Activated CD4-positive, alpha-beta T cell treated with anti-CD3 and anti-CD28 coated beads for 36 hours (primary cell): ENCODE measurements around the gene FOXO1. TPM values are rescaled to one million over a fixed set of nuclear protein-coding genes. Genes with fewer than 3 reads are reported as not detected.
A peak's percentile ranks its signal among the peaks of the same experiment; 100 is the strongest.

Experiments
- ATAC-seq: fragments of 200-7000 bp; cut with Tn5 transposase; one replicate; pipeline ENCODE4 v1.10.0; 2021; ENCODE audit warnings: mild to moderate bottlenecking, moderate library complexity
- CTCF ChIA-PET: fragments of 350-600 bp; sonication (Branson Sonifier 250); formaldehyde crosslinking; loops from one replicate; lab custom pipeline; 2021; ENCODE audit warnings: antibody characterized with exemption; lab: Charles Lee
- POLR2A ChIA-PET: fragments of 350-600 bp; sonication (Branson Sonifier 250); formaldehyde crosslinking; loops from one replicate; lab custom pipeline; 2021; ENCODE audit warnings: antibody characterized with exemption, inconsistent platforms; lab: Charles Lee
- DNase-seq: peaks from one replicate; pipeline ENCODE4 v3.0.0-alpha.2; 2020
- H3K27ac Mint-ChIP-seq: one replicate; pipeline ENCODE4 v1.8.0; 2021; ENCODE audit warnings: mixed read lengths
- H3K27me3 Mint-ChIP-seq: one replicate; pipeline ENCODE4 v1.8.0; 2021; ENCODE audit warnings: mixed read lengths
- H3K36me3 Mint-ChIP-seq: one replicate; pipeline ENCODE4 v1.8.0; 2021; ENCODE audit warnings: low read depth, mixed read lengths
- H3K4me1 Mint-ChIP-seq: one replicate; pipeline ENCODE4 v1.8.0; 2021; ENCODE audit warnings: mixed read lengths
- H3K4me3 Mint-ChIP-seq: one replicate; pipeline ENCODE4 v1.8.0; 2021; ENCODE audit warnings: mild to moderate bottlenecking, moderate library complexity, mixed read lengths
- H3K9me3 Mint-ChIP-seq: one replicate; pipeline ENCODE4 v1.8.0; 2021; ENCODE audit warnings: low read depth, mixed read lengths
- intact Hi-C, 2 experiments: fragments of 100-400 bp; cut with DNase I in 1 of 2; cut with micrococcal nuclease in 1 of 2; formaldehyde crosslinking; loops; one replicate each; pipeline versions ENCODE4 v1.14.2 to v1.15.1; 2022 to 2024; cut with DNase I, micrococcal nuclease
- total RNA-seq, 2 experiments: library from RNA; stranded (reverse); gene quantifications; one replicate each; pipeline ENCODE4 v1.2.3, GENCODE V29; 2021

The FOXO1 gene
- total RNA-seq, 2 experiments from 2014 or later, result 37.5 to 42.5 TPM

GRCh38 chr13:40530961-40531360, 135.5 kb downstream of the FOXO1 start:
- intact Hi-C loops, result no loop called here
- ChIA-PET POLR2A (no interaction called here), CTCF (no interaction called here)
- Mint-ChIP-seq H3K36me3 (no peaks in the 10 kb centered on the region), H3K9me3 (peaks cover 9% of the 10 kb centered on the region), H3K4me3 (no peak overlapping the region), H3K27ac (peak overlapping the region; percentile 39), H3K27me3 (no peaks in the 10 kb centered on the region), H3K4me1 (peaks cover 24% of the 10 kb centered on the region)
- no peak for DNase-seq
- no peak for ATAC-seq

- Mint-ChIP-seq H3K27me3 (no peaks in the 10 kb centered on the region), H3K27ac (no peak overlapping the region), H3K4me1 (peaks cover 26% of the 10 kb centered on the region), H3K4me3 (no peak overlapping the region), H3K9me3 (peaks cover 13% of the 10 kb centered on the region), H3K36me3 (no peaks in the 10 kb centered on the region)
- DNase-seq (no peak), ATAC-seq (no peak)
- CTCF ChIA-PET, result no interaction called here
- POLR2A ChIA-PET, result interaction anchor here (0.7 kb wide), 1 partner anchor 18 kb away, joined by 3 read pairs; no protein-coding TSS in a partner anchor
- intact Hi-C loops, result no loop called here
Observed at GRCh38 chr13:40528881-40529280, 137.6 kb downstream of the FOXO1 start.

- H3K36me3 Mint-ChIP-seq, result no peaks in the 10 kb centered on the region
- CTCF ChIA-PET, result no interaction called here
- POLR2A ChIA-PET, result no interaction called here
- DNase-seq (no peak), ATAC-seq (no peak)
- H3K27ac Mint-ChIP-seq, result no peak overlapping the region
- intact Hi-C loops, result no loop called here
- H3K9me3 Mint-ChIP-seq, result peaks cover 13% of the 10 kb centered on the region
- no peaks in the 10 kb centered on the region for H3K27me3 Mint-ChIP-seq
- H3K4me3 Mint-ChIP-seq, result no peak overlapping the region
- peaks cover 26% of the 10 kb centered on the region for H3K4me1 Mint-ChIP-seq
Observed at GRCh38 chr13:40527914-40528313, 138.5 kb downstream of the FOXO1 start.

GRCh38 chr13:40522282-40522681, 144.2 kb downstream of the FOXO1 start:
- Mint-ChIP-seq H3K36me3 (no peaks in the 10 kb centered on the region), H3K9me3 (peaks cover 4% of the 10 kb centered on the region), H3K27me3 (no peaks in the 10 kb centered on the region), H3K4me3 (no peak overlapping the region), H3K27ac (peak overlapping the region; percentile 64), H3K4me1 (peaks cover 55% of the 10 kb centered on the region)
- POLR2A ChIA-PET, result no interaction called here
- CTCF ChIA-PET, result interaction anchor here (0.6 kb wide), 1 partner anchor 141 kb away, joined by 3 read pairs; no protein-coding TSS in a partner anchor
- DNase-seq (no peak), ATAC-seq (no peak)
- intact Hi-C loops, result loop anchor here in 1 of 2 experiments (2.0 kb wide), 1 partner anchor 27 kb away; no protein-coding TSS in a partner anchor

GRCh38 chr13:40520916-40521315, 145.5 kb downstream of the FOXO1 start:
- H3K36me3 Mint-ChIP-seq, result peaks cover under 1% of the 10 kb centered on the region
- peak; percentile 33 for DNase-seq
- ChIA-PET CTCF (no interaction called here), POLR2A (interaction anchor here (0.6 kb wide), 1 partner anchor 374 kb away, joined by 3 read pairs; no protein-coding TSS in a partner anchor)
- H3K4me1 Mint-ChIP-seq, result peaks cover 68% of the 10 kb centered on the region
- H3K27me3 Mint-ChIP-seq, result no peaks in the 10 kb centered on the region
- no peak overlapping the region for H3K4me3 Mint-ChIP-seq
- H3K27ac Mint-ChIP-seq, result no peak overlapping the region
- H3K9me3 Mint-ChIP-seq, result peaks cover 4% of the 10 kb centered on the region
- intact Hi-C loops, result no loop called here
- ATAC-seq, result no peak

GRCh38 chr13:40519637-40520036, 146.8 kb downstream of the FOXO1 start:
- Mint-ChIP-seq H3K4me1 (peaks cover 68% of the 10 kb centered on the region), H3K9me3 (no peaks in the 10 kb centered on the region), H3K27me3 (no peaks in the 10 kb centered on the region), H3K27ac (peak overlapping the region; percentile 59), H3K36me3 (peaks cover 2% of the 10 kb centered on the region), H3K4me3 (no peak overlapping the region)
- intact Hi-C loops, result loop anchor here (2.0 to 10.0 kb wide), 7 partner anchors 78 to 492 kb away; no protein-coding TSS in a partner anchor
- POLR2A ChIA-PET, result no interaction called here
- CTCF ChIA-PET, result interaction anchor here (1.1 kb wide), 1 partner anchor 156 kb away, joined by 4 read pairs; no protein-coding TSS in a partner anchor
- ATAC-seq (no peak), DNase-seq (no peak)

- H3K4me1 Mint-ChIP-seq, result peaks cover 78% of the 10 kb centered on the region
- POLR2A ChIA-PET, result interaction anchor here (0.8 to 1.7 kb wide), 5 partner anchors 10 to 297 kb away, joined by 3 to 7 read pairs (median 4); no protein-coding TSS in a partner anchor
- H3K36me3 Mint-ChIP-seq, result peaks cover 2% of the 10 kb centered on the region
- CTCF ChIA-PET, result interaction anchor here (1.0 to 1.5 kb wide), 4 partner anchors 10 to 164 kb away, joined by 4 to 9 read pairs (median 5); no protein-coding TSS in a partner anchor
- H3K9me3 Mint-ChIP-seq, result no peaks in the 10 kb centered on the region
- no peaks in the 10 kb centered on the region for H3K27me3 Mint-ChIP-seq
- peak overlapping the region; percentile 91 for H3K27ac Mint-ChIP-seq
- peak; percentile 69 for ATAC-seq
- H3K4me3 Mint-ChIP-seq, result peak overlapping the region; percentile 44
- intact Hi-C loops, result loop anchor here (1.0 to 10.0 kb wide), 11 partner anchors 33 to 491 kb away; no protein-coding TSS in a partner anchor
- DNase-seq, result peak; percentile 87
Observed at GRCh38 chr13:40518481-40518882, 148.0 kb downstream of the FOXO1 start.

- no peaks in the 10 kb centered on the region for H3K27me3 Mint-ChIP-seq
- ATAC-seq (peak; percentile 71), DNase-seq (peak; percentile 54)
- no peaks in the 10 kb centered on the region for H3K9me3 Mint-ChIP-seq
- peak overlapping the region; percentile 91 for H3K27ac Mint-ChIP-seq
- H3K4me3 Mint-ChIP-seq, result peak overlapping the region; percentile 44
- peaks cover 2% of the 10 kb centered on the region for H3K36me3 Mint-ChIP-seq
- POLR2A ChIA-PET, result interaction anchor here (0.6 to 1.7 kb wide), 11 partner anchors 9 to 443 kb away, joined by 3 to 7 read pairs (median 4); no protein-coding TSS in a partner anchor
- peaks cover 84% of the 10 kb centered on the region for H3K4me1 Mint-ChIP-seq
- CTCF ChIA-PET, result interaction anchor here (0.5 to 1.5 kb wide), 7 partner anchors 10 to 296 kb away, joined by 3 to 9 read pairs (median 4); no protein-coding TSS in a partner anchor
- intact Hi-C loops, result loop anchor here (1.0 to 10.0 kb wide), 13 partner anchors 32 to 491 kb away; no protein-coding TSS in a partner anchor
Observed at GRCh38 chr13:40517486-40518480, 148.7 kb downstream of the FOXO1 start.

- Mint-ChIP-seq H3K4me1 (peaks cover 73% of the 10 kb centered on the region), H3K9me3 (peaks cover 3% of the 10 kb centered on the region), H3K27me3 (no peaks in the 10 kb centered on the region), H3K4me3 (no peak overlapping the region), H3K27ac (peak overlapping the region; percentile 4), H3K36me3 (peaks cover 2% of the 10 kb centered on the region)
- POLR2A ChIA-PET, result no interaction called here
- DNase-seq (no peak), ATAC-seq (no peak)
- intact Hi-C loops, result loop anchor here (2.0 to 10.0 kb wide), 7 partner anchors 82 to 489 kb away; no protein-coding TSS in a partner anchor
- CTCF ChIA-PET, result interaction anchor here (0.6 kb wide), 1 partner anchor 48 kb away, joined by 3 read pairs; no protein-coding TSS in a partner anchor
Observed at GRCh38 chr13:40515702-40516101, 150.7 kb downstream of the FOXO1 start.

- intact Hi-C loops, result loop anchor here (5.0 to 10.0 kb wide), 6 partner anchors 82 to 488 kb away; no protein-coding TSS in a partner anchor
- Mint-ChIP-seq H3K4me3 (no peak overlapping the region), H3K27ac (no peak overlapping the region), H3K27me3 (no peaks in the 10 kb centered on the region), H3K4me1 (peaks cover 66% of the 10 kb centered on the region), H3K9me3 (peaks cover 4% of the 10 kb centered on the region), H3K36me3 (peaks cover 2% of the 10 kb centered on the region)
- ATAC-seq, result no peak
- DNase-seq, result no peak
- POLR2A ChIA-PET, result no interaction called here
- CTCF ChIA-PET, result interaction anchor here (0.6 to 2.6 kb wide), 3 partner anchors 12 to 608 kb away, joined by 3 to 7 read pairs (median 3); no protein-coding TSS in a partner anchor
Observed at GRCh38 chr13:40514802-40515201, 151.6 kb downstream of the FOXO1 start.

GRCh38 chr13:40509876-40510275, 156.6 kb downstream of the FOXO1 start:
- H3K27me3 Mint-ChIP-seq, result no peaks in the 10 kb centered on the region
- DNase-seq (no peak), ATAC-seq (no peak)
- no peak overlapping the region for H3K27ac Mint-ChIP-seq
- peaks cover 4% of the 10 kb centered on the region for H3K9me3 Mint-ChIP-seq
- ChIA-PET CTCF (interaction anchor here (0.7 kb wide), 1 partner anchor 24 kb away, joined by 4 read pairs; no protein-coding TSS in a partner anchor), POLR2A (no interaction called here)
- H3K4me3 Mint-ChIP-seq, result no peak overlapping the region
- no peaks in the 10 kb centered on the region for H3K36me3 Mint-ChIP-seq
- H3K4me1 Mint-ChIP-seq, result peaks cover 69% of the 10 kb centered on the region
- intact Hi-C loops, result loop anchor here in 1 of 2 experiments (10.0 kb wide), 1 partner anchor 405 kb away; no protein-coding TSS in a partner anchor
